ENCODE results near the gene MAP3K19. TPM values are rescaled to one million over a fixed set of nuclear protein-coding genes. Genes with fewer than 3 reads are reported as not detected.

The MAP3K19 gene
- total and polyA plus RNA-seq, 2 experiments from 2014 or later = not detected

GRCh38 chr2:134980639-134981038 lies 66.6 kb downstream of the MAP3K19 start (continued):
- no peak for TF ChIP-seq CREB1 (CRISPR knock-in tag; IDR thresholded peaks at IDR 0.05; ENCODE audit: low read depth)
- TF ChIP-seq ZNF114 (CRISPR knock-in tag; IDR thresholded peaks at IDR 0.05) = no peak
- TF ChIP-seq STAT1 (IDR thresholded peaks at IDR 0.05; ENCODE audit: unreplicated experiment) = no peak
- no peak for TF ChIP-seq JUNB (IDR thresholded peaks at IDR 0.05; ENCODE audit: unreplicated experiment)
- TF ChIP-seq CTCF (conservative IDR thresholded peaks at IDR 0.05; ENCODE audit: low read depth in 2 of 2) = no peak
- TF ChIP-seq ETS1 (IDR thresholded peaks at IDR 0.05) = no peak
- TF ChIP-seq POLR2AphosphoS5 (IDR thresholded peaks at IDR 0.05; ENCODE audit: low read depth) = no peak
- TF ChIP-seq REST (IDR thresholded peaks at IDR 0.05; ENCODE audit: unreplicated experiment) = no peak

- Histone ChIP-seq H3K9me2 (ENCODE audit: insufficient read depth) (0 out of 2 replicates have a peak, but pooled peaks cover 6% of the 10 kb centered on the region), H3F3A (replicated peaks; ENCODE audit: low read depth) (no peaks in the 10 kb centered on the region), H4K20me1 (replicated peaks; ENCODE audit: insufficient read depth) (no peaks in the 10 kb centered on the region), H2AFZ (no peak overlapping the region), H3K4me3 (no peak overlapping the region), H3K4me2 (no peak overlapping the region), H3K36me3 (ENCODE audit: insufficient read depth) (0 out of 2 replicates have a peak, but pooled peaks cover under 1% of the 10 kb centered on the region), H3K27ac (ENCODE audit: low read depth) (no peak overlapping the region), H3K27me3 (ENCODE audit: insufficient read depth) (no peaks in the 10 kb centered on the region), H3K4me1 (ENCODE audit: insufficient read depth) (no peaks in the 10 kb centered on the region), H3K79me2 (replicated peaks; ENCODE audit: insufficient read depth) (no peaks in the 10 kb centered on the region)
- Mint-ChIP-seq H3K27ac (no peak overlapping the region), H3K9me3 (peaks cover 8% of the 10 kb centered on the region), H3K27me3 (ENCODE audit: insufficient read depth, low read depth, poor library complexity) (no peaks in the 10 kb centered on the region), H3K4me1 (no peaks in the 10 kb centered on the region; the same call in 2 of the 3 replicates), H3K4me3 (no peak overlapping the region), H3K36me3 (ENCODE audit: low read depth) (peaks cover 4% of the 10 kb centered on the region; the same call in 2 of the 3 replicates)
- no peak for ATAC-seq
- DNase-seq (ENCODE audit: low spot score) = no peak
- TF ChIP-seq NANOG (IDR thresholded peaks at IDR 0.05; ENCODE audit: borderline replicate concordance) (no peak), JUNB (IDR thresholded peaks at IDR 0.05; ENCODE audit: unreplicated experiment) (no peak), EZH2 (IDR thresholded peaks at IDR 0.05; ENCODE audit: low read depth, unreplicated experiment) (no peak), ZNF114 (CRISPR knock-in tag; IDR thresholded peaks at IDR 0.05) (no peak), REST (IDR thresholded peaks at IDR 0.05; ENCODE audit: unreplicated experiment) (no peak), CREB1 (CRISPR knock-in tag; IDR thresholded peaks at IDR 0.05; ENCODE audit: low read depth) (no peak), CTCF (conservative IDR thresholded peaks at IDR 0.05; ENCODE audit: low read depth in 2 of 2) (no peak), ZNF331 (CRISPR knock-in tag; IDR thresholded peaks at IDR 0.05; ENCODE audit: low read depth) (no peak)
Measured at GRCh38 chr2:134979221-134979620, 68.0 kb downstream of the MAP3K19 start.

Data from GM23338 (cell line).